OCI-M1 (cell line): ENCODE results near the gene WDR37.

Experiments
- DNase-seq: peaks from one replicate; lab custom pipeline; 2025; lab: John Stamatoyannopoulos, UW

WDR37 gene

GRCh38 chr10:1128115-1128514 is 71.9 kb downstream of the WDR37 start:
- DNase-seq = no peak

- DNase-seq = no peak
Observed at GRCh38 chr10:1128649-1129048, 72.5 kb downstream of the WDR37 start.

GRCh38 chr10:1130226-1130625 is 74.0 kb downstream of the WDR37 start:
- no peak for DNase-seq

- DNase-seq = no peak
Observed at GRCh38 chr10:1130995-1131790, 75.0 kb downstream of the WDR37 start.

- DNase-seq = no peak
Observed at GRCh38 chr10:1132584-1132983, 76.4 kb downstream of the WDR37 start.

- DNase-seq = no peak
Observed at GRCh38 chr10:1133495-1134045, 77.4 kb downstream of the WDR37 start.

- no peak for DNase-seq
Observed at GRCh38 chr10:1134156-1134555, 78.0 kb downstream of the WDR37 start.

GRCh38 chr10:1136268-1136667 is 80.1 kb downstream of the WDR37 start:
- DNase-seq = no peak

GRCh38 chr10:1137499-1138163 is 81.4 kb downstream of the WDR37 start:
- no peak for DNase-seq

GRCh38 chr10:1138529-1138928 is 82.3 kb downstream of the WDR37 start:
- DNase-seq = no peak

GRCh38 chr10:1141261-1141660 is 85.1 kb downstream of the WDR37 start:
- no peak for DNase-seq

GRCh38 chr10:1141701-1142100 is 85.5 kb downstream of the WDR37 start:
- no peak for DNase-seq

GRCh38 chr10:1142596-1142995 is 86.4 kb downstream of the WDR37 start:
- DNase-seq = peak; percentile 7

- no peak for DNase-seq
Observed at GRCh38 chr10:1147810-1148209, 91.6 kb downstream of the WDR37 start.

GRCh38 chr10:1148855-1149605 is 92.8 kb downstream of the WDR37 start:
- DNase-seq = no peak

GRCh38 chr10:1149793-1150637 is 93.8 kb downstream of the WDR37 start:
- peak; percentile 90 for DNase-seq

GRCh38 chr10:1150638-1150955 is 94.4 kb downstream of the WDR37 start:
- no peak for DNase-seq

- no peak for DNase-seq
Observed at GRCh38 chr10:1151076-1152033, 95.2 kb downstream of the WDR37 start.

- no peak for DNase-seq
Observed at GRCh38 chr10:1152386-1153250, 96.4 kb downstream of the WDR37 start.
